Measurements from ENCODE around the gene MAN2A2. TPM values are rescaled to one million over a fixed set of nuclear protein-coding genes. Genes with fewer than 3 reads are reported as not detected.
A peak's percentile ranks its signal among the peaks of the same experiment; 100 is the strongest.

The MAN2A2 gene
- total RNA-seq, 1 donor from 2014 or later: 18.5 TPM

DNA sequence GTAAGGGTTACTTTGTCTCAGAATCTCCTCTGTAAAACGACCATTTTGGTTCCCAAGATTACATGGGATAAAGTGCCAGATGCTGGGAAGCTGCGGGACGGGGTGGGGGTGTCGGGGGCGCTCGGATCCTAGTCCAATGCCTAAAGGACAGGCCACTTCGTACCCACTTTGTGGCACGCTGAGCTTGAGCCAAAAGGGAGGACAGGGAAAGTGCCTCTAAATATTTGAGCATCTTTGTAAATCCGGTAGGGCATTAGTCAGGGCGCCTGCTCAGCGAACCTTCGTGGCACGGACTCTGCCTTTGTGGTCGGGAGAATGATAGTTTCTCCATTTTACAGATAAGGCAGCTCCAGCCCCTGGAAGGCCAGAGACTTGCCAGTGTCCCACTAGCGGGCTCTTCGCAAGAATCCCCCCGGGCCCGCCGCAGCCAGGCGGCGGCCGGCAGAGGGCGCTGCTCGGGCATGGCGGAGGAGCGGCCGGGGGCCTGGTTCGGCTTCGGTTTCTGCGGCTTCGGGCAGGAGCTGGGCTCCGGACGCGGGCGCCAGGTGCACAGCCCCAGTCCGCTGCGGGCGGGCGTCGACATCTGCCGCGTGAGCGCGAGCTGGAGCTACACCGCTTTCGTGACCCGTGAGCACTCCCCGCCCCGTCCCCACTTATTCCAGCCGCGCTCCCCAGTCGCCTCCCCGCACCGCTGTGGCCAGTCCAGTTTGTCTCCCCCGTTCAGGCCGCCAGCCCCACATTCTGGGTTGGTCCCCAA lies 53.4 kb downstream of the MAN2A2 start:
- H3K36me3 Mint-ChIP-seq (ENCODE audit: low read depth, unreplicated experiment): peaks cover 17% of the 10 kb centered on the region
- TF ChIP-seq, protein P1, sequence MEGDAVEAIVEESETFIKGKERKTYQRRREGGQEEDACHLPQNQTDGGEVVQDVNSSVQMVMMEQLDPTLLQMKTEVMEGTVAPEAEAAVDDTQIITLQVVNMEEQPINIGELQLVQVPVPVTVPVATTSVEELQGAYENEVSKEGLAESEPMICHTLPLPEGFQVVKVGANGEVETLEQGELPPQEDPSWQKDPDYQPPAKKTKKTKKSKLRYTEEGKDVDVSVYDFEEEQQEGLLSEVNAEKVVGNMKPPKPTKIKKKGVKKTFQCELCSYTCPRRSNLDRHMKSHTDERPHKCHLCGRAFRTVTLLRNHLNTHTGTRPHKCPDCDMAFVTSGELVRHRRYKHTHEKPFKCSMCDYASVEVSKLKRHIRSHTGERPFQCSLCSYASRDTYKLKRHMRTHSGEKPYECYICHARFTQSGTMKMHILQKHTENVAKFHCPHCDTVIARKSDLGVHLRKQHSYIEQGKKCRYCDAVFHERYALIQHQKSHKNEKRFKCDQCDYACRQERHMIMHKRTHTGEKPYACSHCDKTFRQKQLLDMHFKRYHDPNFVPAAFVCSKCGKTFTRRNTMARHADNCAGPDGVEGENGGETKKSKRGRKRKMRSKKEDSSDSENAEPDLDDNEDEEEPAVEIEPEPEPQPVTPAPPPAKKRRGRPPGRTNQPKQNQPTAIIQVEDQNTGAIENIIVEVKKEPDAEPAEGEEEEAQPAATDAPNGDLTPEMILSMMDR (IDR thresholded peaks at IDR 0.05; ENCODE audit: insufficient read depth, low read depth, low read length): peak; percentile 76
- no peak for TF ChIP-seq EZH2 (IDR thresholded peaks at IDR 0.05; ENCODE audit: insufficient read depth, low read length)
- Histone ChIP-seq H3K4me2 (ENCODE audit: low read length) (peak overlapping the region; percentile 96), H3K9ac (ENCODE audit: low read length) (peak overlapping the region; percentile 74), H3K79me2 (ENCODE audit: insufficient read depth, low read length) (peaks cover 3% of the 10 kb centered on the region), H3K36me3 (ENCODE audit: insufficient read depth, low read length) (peaks cover 15% of the 10 kb centered on the region), H3K4me3 (ENCODE audit: insufficient read depth, low read depth, low read length) (peak overlapping the region; percentile 65), H2AFZ (ENCODE audit: low read depth, low read length) (peak overlapping the region; percentile 79), H4K20me1 (ENCODE audit: insufficient read depth, low read length) (peaks cover 5% of the 10 kb centered on the region), H3K27me3 (ENCODE audit: insufficient read depth, low read length) (no peaks in the 10 kb centered on the region), H3K27ac (ENCODE audit: low read depth, low read length) (peak overlapping the region; percentile 33), H3K9me3 (ENCODE audit: insufficient read depth, low read depth, low read length) (no peaks in the 10 kb centered on the region), H3K4me1 (ENCODE audit: insufficient read depth, low read length) (peaks cover 26% of the 10 kb centered on the region)
- H3K9me3 Mint-ChIP-seq (ENCODE audit: unreplicated experiment): no peaks in the 10 kb centered on the region
- no peaks in the 10 kb centered on the region for H3K4me1 Mint-ChIP-seq (ENCODE audit: low read depth, unreplicated experiment)
- DNase-seq (ENCODE audit: low read depth) (peak; percentile 44), FAIRE-seq (no peak)
- H3K4me3 Mint-ChIP-seq (ENCODE audit: unreplicated experiment): peak overlapping the region; percentile 76
- no peak overlapping the region for H3K27ac Mint-ChIP-seq (ENCODE audit: unreplicated experiment)
- no peaks in the 10 kb centered on the region for H3K27me3 Mint-ChIP-seq (ENCODE audit: low read depth, unreplicated experiment)

GRCh38 chr15:90957031-90957790 lies 54.1 kb downstream of the MAN2A2 start:
- no peak overlapping the region for H3K27ac ChIP-seq (ENCODE audit: low read depth, low read length)
- peak; percentile 25 for DNase-seq (ENCODE audit: low read depth)

More at GRCh38 chr15:90957031-90957790, 54.1 kb downstream of the MAN2A2 start:
- Histone ChIP-seq H3K4me3 (ENCODE audit: insufficient read depth, low read depth, low read length) (peak overlapping the region; percentile 65), H2AFZ (ENCODE audit: low read depth, low read length) (peak overlapping the region; percentile 79), H3K36me3 (ENCODE audit: insufficient read depth, low read length) (peaks cover 11% of the 10 kb centered on the region), H3K9me3 (ENCODE audit: insufficient read depth, low read depth, low read length) (no peaks in the 10 kb centered on the region), H3K79me2 (ENCODE audit: insufficient read depth, low read length) (peaks cover 3% of the 10 kb centered on the region), H3K4me2 (ENCODE audit: low read length) (peak overlapping the region; percentile 96), H4K20me1 (ENCODE audit: insufficient read depth, low read length) (peaks cover 5% of the 10 kb centered on the region), H3K27me3 (ENCODE audit: insufficient read depth, low read length) (no peaks in the 10 kb centered on the region), H3K9ac (ENCODE audit: low read length) (peak overlapping the region; percentile 74), H3K4me1 (ENCODE audit: insufficient read depth, low read length) (peaks cover 26% of the 10 kb centered on the region)
- peaks cover 14% of the 10 kb centered on the region for H3K36me3 Mint-ChIP-seq (ENCODE audit: low read depth, unreplicated experiment)
- peak overlapping the region; percentile 9 for H3K27ac Mint-ChIP-seq (ENCODE audit: unreplicated experiment)
- peak overlapping the region; percentile 79 for H3K4me3 Mint-ChIP-seq (ENCODE audit: unreplicated experiment)
- H3K9me3 Mint-ChIP-seq (ENCODE audit: unreplicated experiment): no peaks in the 10 kb centered on the region
- no peak for FAIRE-seq
- no peaks in the 10 kb centered on the region for H3K27me3 Mint-ChIP-seq (ENCODE audit: low read depth, unreplicated experiment)
- TF ChIP-seq EZH2 (IDR thresholded peaks at IDR 0.05; ENCODE audit: insufficient read depth, low read length): no peak
- TF ChIP-seq, protein P1 (IDR thresholded peaks at IDR 0.05; ENCODE audit: insufficient read depth, low read depth, low read length): no peak
- H3K4me1 Mint-ChIP-seq (ENCODE audit: low read depth, unreplicated experiment): no peaks in the 10 kb centered on the region
